Stimulated activated CD8-positive, alpha-beta memory T cell treated with anti-CD3 and anti-CD28 coated beads, Interleukin-4, amount 100 ng/mL, for 1 hour (primary cell): ENCODE results near the gene KCNS3.
"Not testable (repeated sequence)": the region's sequence is repeated elsewhere in the genome, so short reads cannot be mapped to it uniquely, and the experiment has no call there.

Experiments
- DNase-seq, 2 donors: peaks; one replicate each; pipeline ENCODE4 v3.0.0-alpha.2; 2020; ENCODE audit warnings: low read depth in 2 of 2, low spot score in 1 of 2

KCNS3 gene

GRCh38 chr2:17940091-17940630 is 61.7 kb downstream of the KCNS3 start:
- no peak for DNase-seq

GRCh38 chr2:17943444-17943843 is 65.0 kb downstream of the KCNS3 start:
- DNase-seq: no peak

- no peak for DNase-seq
Measured at GRCh38 chr2:17947113-17947512, 68.6 kb downstream of the KCNS3 start.

- no peak for DNase-seq
Measured at GRCh38 chr2:17950006-17950405, 71.5 kb downstream of the KCNS3 start.

GRCh38 chr2:17951563-17951962 is 73.1 kb downstream of the KCNS3 start:
- no peak for DNase-seq

- no peak for DNase-seq
Measured at GRCh38 chr2:17958466-17959092, 80.1 kb downstream of the KCNS3 start.

- DNase-seq: no peak
Measured at GRCh38 chr2:17959356-17959755, 80.9 kb downstream of the KCNS3 start.

GRCh38 chr2:17959833-17960232 is 81.4 kb downstream of the KCNS3 start:
- DNase-seq: no peak

- DNase-seq: no peak
Measured at GRCh38 chr2:17960925-17961324, 82.5 kb downstream of the KCNS3 start.

- no peak for DNase-seq
Measured at GRCh38 chr2:17961789-17962188, 83.3 kb downstream of the KCNS3 start.

- DNase-seq: no peak
Measured at GRCh38 chr2:17962876-17963275, 84.4 kb downstream of the KCNS3 start.

- DNase-seq: not testable (repeated sequence)
Measured at GRCh38 chr2:17963571-17963970, 85.1 kb downstream of the KCNS3 start.

GRCh38 chr2:17965196-17965595 is 86.7 kb downstream of the KCNS3 start:
- DNase-seq: no peak

- no peak for DNase-seq
Measured at GRCh38 chr2:17966798-17967197, 88.3 kb downstream of the KCNS3 start.

- no peak for DNase-seq
Measured at GRCh38 chr2:17969661-17970060, 91.2 kb downstream of the KCNS3 start.

- no peak for DNase-seq
Measured at GRCh38 chr2:17971531-17972125, 93.2 kb downstream of the KCNS3 start.

GRCh38 chr2:17972991-17973390 is 94.5 kb downstream of the KCNS3 start:
- DNase-seq: no peak

GRCh38 chr2:17975401-17975800 is 96.9 kb downstream of the KCNS3 start:
- DNase-seq: no peak

- no peak for DNase-seq
Measured at GRCh38 chr2:17976871-17977746, 98.6 kb downstream of the KCNS3 start.

- no peak for DNase-seq
Measured at GRCh38 chr2:17979707-17980106, 101.2 kb downstream of the KCNS3 start.

- DNase-seq: no peak
Measured at GRCh38 chr2:17981936-17982335, 103.5 kb downstream of the KCNS3 start.
